Measurements from ENCODE around the gene MUC2.

Gene MUC2

GRCh38 chr11:1072116-1072820 lies 2.4 kb upstream of the MUC2 start:
- DNase-seq (ENCODE audit: low read depth in 2 of 2) = no peak

- no peak for DNase-seq (ENCODE audit: low read depth in 2 of 2)
Observed at GRCh38 chr11:1072821-1073231, 1.8 kb upstream of the MUC2 start.

GRCh38 chr11:1073261-1073724 lies 1.4 kb upstream of the MUC2 start:
- no peak for DNase-seq (ENCODE audit: low read depth in 2 of 2)

GRCh38 chr11:1073851-1074243 lies 827 bp upstream of the MUC2 start:
- DNase-seq (ENCODE audit: low read depth in 2 of 2) = no peak

- DNase-seq (ENCODE audit: low read depth in 2 of 2) = no peak
Observed at GRCh38 chr11:1075341-1075911, 752 bp downstream of the MUC2 start.

- no peak for DNase-seq (ENCODE audit: low read depth in 2 of 2)
Observed at GRCh38 chr11:1076061-1076665, 1.5 kb downstream of the MUC2 start.

GRCh38 chr11:1077033-1077416 lies 2.4 kb downstream of the MUC2 start:
- no peak for DNase-seq (ENCODE audit: low read depth in 2 of 2)

GRCh38 chr11:1077417-1078119 lies 2.9 kb downstream of the MUC2 start:
- DNase-seq (ENCODE audit: low read depth in 2 of 2) = no peak

GRCh38 chr11:1078191-1078601 lies 3.5 kb downstream of the MUC2 start:
- no peak for DNase-seq (ENCODE audit: low read depth in 2 of 2)

- no peak for DNase-seq (ENCODE audit: low read depth in 2 of 2)
Observed at GRCh38 chr11:1081601-1082311, 7.1 kb downstream of the MUC2 start.

GRCh38 chr11:1082346-1082727 lies 7.7 kb downstream of the MUC2 start:
- DNase-seq (ENCODE audit: low read depth in 2 of 2) = no peak

- no peak for DNase-seq (ENCODE audit: low read depth in 2 of 2)
Observed at GRCh38 chr11:1082728-1083620, 8.3 kb downstream of the MUC2 start.

- no peak for DNase-seq (ENCODE audit: low read depth in 2 of 2)
Observed at GRCh38 chr11:1083621-1084551, 9.2 kb downstream of the MUC2 start.

GRCh38 chr11:1084561-1085439 lies 10.1 kb downstream of the MUC2 start:
- no peak for DNase-seq (ENCODE audit: low read depth in 2 of 2)

GRCh38 chr11:1085440-1086170 lies 10.9 kb downstream of the MUC2 start:
- DNase-seq (ENCODE audit: low read depth in 2 of 2) = no peak

- DNase-seq (ENCODE audit: low read depth in 2 of 2) = no peak
Observed at GRCh38 chr11:1086171-1087102, 11.8 kb downstream of the MUC2 start.

All from fibroblast of skin of left biceps (primary cell).